ENCODE measurements around the gene PFN1. TPM values are rescaled to one million over a fixed set of nuclear protein-coding genes. Genes with fewer than 3 reads are reported as not detected.
A peak's percentile ranks its signal among the peaks of the same experiment; 100 is the strongest.

The PFN1 gene
- total and polyA plus RNA-seq, 8 donors, result 218 to 789 (median 594) TPM

DNA sequence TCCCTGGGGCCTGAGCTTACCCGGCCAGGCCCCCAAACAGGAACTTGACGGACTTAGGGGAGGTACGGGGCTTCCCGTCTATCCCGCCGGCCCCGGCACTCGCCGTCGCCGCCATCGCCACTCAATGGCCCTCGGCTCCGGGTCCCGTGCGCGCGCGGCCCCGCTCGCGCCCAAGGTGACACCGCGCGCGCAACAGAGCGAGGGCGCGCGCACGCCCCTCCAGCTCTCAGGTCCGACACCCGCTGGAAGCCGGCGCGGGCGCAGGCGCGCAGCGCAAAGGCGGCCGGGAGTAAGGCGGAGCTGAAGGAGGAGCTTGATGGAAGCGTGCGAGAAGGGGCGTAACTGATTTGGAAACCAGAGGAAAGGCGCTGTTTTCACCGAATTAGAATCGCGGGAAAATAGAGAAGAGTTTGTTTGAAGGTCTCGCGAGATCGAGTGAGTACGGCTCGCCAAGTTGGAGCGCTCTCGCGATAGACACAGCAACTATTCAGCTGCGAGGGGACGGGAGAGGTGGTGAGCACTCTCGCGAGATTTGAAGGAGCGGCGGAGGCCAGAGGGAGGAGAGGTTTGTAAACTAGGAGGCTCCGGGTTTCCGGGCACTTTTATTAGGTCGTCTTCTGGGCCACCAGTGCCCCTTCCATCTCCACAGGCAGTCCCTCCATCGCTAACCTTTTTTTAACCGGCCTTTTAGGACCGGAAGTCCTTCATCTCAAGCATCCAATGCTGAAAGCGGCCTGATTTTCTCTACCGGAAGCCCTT lies 8.4 kb downstream of the PFN1 start, which contains the start of the genes RNF167 and SLC25A11:
Gene RNF167, plus strand, starts transcription at position 473 of the 759 bp plus-strand sequence. CDS start 642 bp downstream, outside the sequence.
Gene SLC25A11, minus strand, starts transcription at position 251 of the 759 bp plus-strand sequence. Its CDS starts 136 bp downstream, at position 115.
- TF ChIP-seq POLR2AphosphoS5 (IDR thresholded peaks at IDR 0.05), result peak; percentile 63 to 92 (median 69)
- no peak for TF ChIP-seq EP300 (IDR thresholded peaks at IDR 0.05)
- TF ChIP-seq POLR2A (IDR thresholded peaks at IDR 0.05), result peak in 1 of 4 donors; percentile 34
- TF ChIP-seq, protein P1, sequence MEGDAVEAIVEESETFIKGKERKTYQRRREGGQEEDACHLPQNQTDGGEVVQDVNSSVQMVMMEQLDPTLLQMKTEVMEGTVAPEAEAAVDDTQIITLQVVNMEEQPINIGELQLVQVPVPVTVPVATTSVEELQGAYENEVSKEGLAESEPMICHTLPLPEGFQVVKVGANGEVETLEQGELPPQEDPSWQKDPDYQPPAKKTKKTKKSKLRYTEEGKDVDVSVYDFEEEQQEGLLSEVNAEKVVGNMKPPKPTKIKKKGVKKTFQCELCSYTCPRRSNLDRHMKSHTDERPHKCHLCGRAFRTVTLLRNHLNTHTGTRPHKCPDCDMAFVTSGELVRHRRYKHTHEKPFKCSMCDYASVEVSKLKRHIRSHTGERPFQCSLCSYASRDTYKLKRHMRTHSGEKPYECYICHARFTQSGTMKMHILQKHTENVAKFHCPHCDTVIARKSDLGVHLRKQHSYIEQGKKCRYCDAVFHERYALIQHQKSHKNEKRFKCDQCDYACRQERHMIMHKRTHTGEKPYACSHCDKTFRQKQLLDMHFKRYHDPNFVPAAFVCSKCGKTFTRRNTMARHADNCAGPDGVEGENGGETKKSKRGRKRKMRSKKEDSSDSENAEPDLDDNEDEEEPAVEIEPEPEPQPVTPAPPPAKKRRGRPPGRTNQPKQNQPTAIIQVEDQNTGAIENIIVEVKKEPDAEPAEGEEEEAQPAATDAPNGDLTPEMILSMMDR (IDR thresholded peaks at IDR 0.05), result no peak
- H3K36me3 ChIP-seq, result peaks cover 49 to 63% (median 58%) of the 10 kb centered on the region in 4 donors
- peak; percentile 96 to 99 for DNase-seq
- intact Hi-C loops (cut with DNase I; ENCODE audit: low total_unique reads), result no loop called here
- no peaks in the 10 kb centered on the region for H3K27me3 ChIP-seq
- peaks cover 42 to 63% (median 63%) of the 10 kb centered on the region in 4 donors for H3K4me1 ChIP-seq
- H3K4me3 ChIP-seq, result peak within 1 kb of the TSS; percentile 70 to 91 (median 84)
- WGBS, 5 donors, result 0% methylated on average over 52 to 72 of the region's 72 CpGs
- peak within 1 kb of the TSS; percentile 91 to 100 (median 95) for H3K27ac ChIP-seq
- H3K9me3 ChIP-seq, result no peaks in the 10 kb centered on the region

DNA sequence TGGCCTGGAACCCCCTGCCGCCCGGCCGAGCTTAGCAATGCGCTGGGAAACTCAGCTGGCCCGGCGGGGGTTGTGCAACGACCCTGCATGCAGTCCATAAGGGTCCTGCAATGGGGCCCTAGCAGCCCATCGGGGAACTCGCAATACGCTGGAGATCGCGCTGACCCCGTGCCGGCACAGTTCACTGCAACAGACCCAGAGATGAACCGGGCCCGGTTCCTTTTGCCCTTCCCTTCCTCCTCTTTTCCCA lies 8.9 kb downstream of the PFN1 start:
- H3K4me1 ChIP-seq, result peaks cover 37 to 62% (median 60%) of the 10 kb centered on the region in 4 donors
- peaks cover 45 to 58% (median 53%) of the 10 kb centered on the region in 4 donors for H3K36me3 ChIP-seq
- H3K4me3 ChIP-seq, result peak overlapping the region; percentile 70 to 91 (median 84)
- no peaks in the 10 kb centered on the region for H3K27me3 ChIP-seq
- no peaks in the 10 kb centered on the region for H3K9me3 ChIP-seq
- TF ChIP-seq POLR2AphosphoS5 (IDR thresholded peaks at IDR 0.05), result no peak
- TF ChIP-seq EP300 (IDR thresholded peaks at IDR 0.05), result no peak
- TF ChIP-seq, protein P1 (IDR thresholded peaks at IDR 0.05), result no peak
- no peak for TF ChIP-seq POLR2A (IDR thresholded peaks at IDR 0.05)
- 0% methylated on average over 1 to 16 of the region's 16 CpGs for WGBS, 5 donors
- peak overlapping the region; percentile 91 to 100 (median 95) for H3K27ac ChIP-seq
- DNase-seq, result no peak
- intact Hi-C loops (cut with DNase I; ENCODE audit: low total_unique reads), result no loop called here

DNA sequence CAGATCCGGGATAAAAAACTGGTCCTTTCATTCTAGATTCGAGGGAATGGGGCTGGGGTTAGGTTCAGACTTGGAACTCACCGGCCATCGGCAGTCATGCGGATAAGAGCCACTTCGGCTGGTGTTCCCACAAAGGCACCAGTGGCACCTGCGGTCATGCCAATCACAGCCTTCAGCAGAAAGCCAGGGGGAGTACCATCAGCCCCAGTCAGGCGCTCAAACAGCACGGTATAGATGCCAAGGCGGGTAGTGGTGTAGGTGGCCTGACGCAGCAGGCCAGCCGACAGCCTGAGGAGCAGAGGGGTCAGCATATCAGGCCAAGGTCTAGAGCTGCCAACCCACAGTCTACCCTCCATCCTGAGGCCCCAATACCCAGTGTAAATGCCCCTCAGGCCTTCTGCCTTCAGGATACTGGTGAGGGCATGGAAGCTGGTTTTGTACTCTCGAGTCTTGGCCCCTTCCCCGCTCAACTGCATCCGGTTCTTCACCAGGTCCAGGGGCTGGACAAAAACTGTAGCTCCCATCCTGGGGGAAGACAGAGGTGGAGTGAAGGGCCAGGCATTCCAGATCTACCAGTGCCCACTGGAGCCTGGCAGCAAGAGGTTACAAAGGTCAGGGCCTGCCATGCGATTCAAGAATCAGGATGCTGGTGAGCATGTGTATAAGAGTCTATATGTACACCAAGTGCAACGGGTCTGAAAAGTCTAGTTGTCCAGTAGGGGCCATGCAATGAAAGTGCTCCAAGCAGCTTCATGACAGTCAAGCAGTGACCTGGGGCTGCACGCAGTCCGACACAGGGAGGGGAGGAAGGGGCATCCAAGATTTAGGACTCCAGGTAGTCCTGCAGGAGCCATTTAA lies 9.4 kb downstream of the PFN1 start:
- TF ChIP-seq, protein P1 (IDR thresholded peaks at IDR 0.05), result no peak
- TF ChIP-seq POLR2AphosphoS5 (IDR thresholded peaks at IDR 0.05), result no peak
- TF ChIP-seq POLR2A (IDR thresholded peaks at IDR 0.05), result no peak
- Histone ChIP-seq H3K4me3 (peak overlapping the region; percentile 70 to 91 (median 84)), H3K36me3 (peaks cover 42 to 52% (median 48%) of the 10 kb centered on the region in 4 donors), H3K9me3 (no peaks in the 10 kb centered on the region), H3K4me1 (peaks cover 39 to 62% (median 60%) of the 10 kb centered on the region in 4 donors), H3K27me3 (no peaks in the 10 kb centered on the region), H3K27ac (peak overlapping the region; percentile 91 to 100 (median 95))
- intact Hi-C loops (cut with DNase I; ENCODE audit: low total_unique reads), result no loop called here
- DNase-seq, result no peak
- 35 to 47% (median 42%) methylated on average over 15 to 19 of the region's 19 CpGs for WGBS, 5 donors

DNA sequence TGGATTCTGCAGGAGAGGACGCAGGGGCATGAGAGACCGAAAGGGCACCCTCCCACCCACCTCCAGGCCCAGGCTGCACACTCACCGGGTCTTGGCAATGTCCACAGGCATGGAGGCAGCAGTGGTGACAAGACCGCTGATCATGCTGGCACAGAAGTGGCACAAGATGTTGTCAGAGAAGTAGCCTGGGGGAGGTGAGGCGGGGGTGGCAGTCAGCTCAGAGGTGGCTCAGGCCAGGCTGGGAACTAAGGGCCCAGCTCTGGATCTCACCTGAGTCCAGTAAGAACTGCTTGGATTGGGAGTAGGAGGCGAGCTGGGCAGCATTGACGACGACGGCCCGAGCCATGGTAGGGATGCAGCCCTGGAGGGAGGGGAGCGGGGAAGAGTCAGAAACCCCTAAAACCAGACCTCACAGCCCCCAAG lies 10.2 kb downstream of the PFN1 start:
- Histone ChIP-seq H3K9me3 (no peaks in the 10 kb centered on the region), H3K4me1 (peaks cover 39 to 61% (median 56%) of the 10 kb centered on the region in 4 donors), H3K36me3 (peaks cover 35 to 44% (median 40%) of the 10 kb centered on the region in 4 donors), H3K27me3 (no peaks in the 10 kb centered on the region), H3K27ac (peak overlapping the region in 2 of 5 donors; percentile 24 to 100), H3K4me3 (peak overlapping the region in 1 of 4 donors; percentile 91)
- WGBS, 5 donors, result 83 to 94% (median 92%) methylated on average over 10 to 11 of the region's 11 CpGs
- TF ChIP-seq EP300 (IDR thresholded peaks at IDR 0.05) (no peak), POLR2AphosphoS5 (IDR thresholded peaks at IDR 0.05) (no peak), POLR2A (IDR thresholded peaks at IDR 0.05) (no peak)
- TF ChIP-seq, protein P1 (IDR thresholded peaks at IDR 0.05), result no peak
- intact Hi-C loops (cut with DNase I; ENCODE audit: low total_unique reads), result no loop called here
- DNase-seq, result no peak
